ENCODE results near the gene FXYD4. TPM values are rescaled to one million over a fixed set of nuclear protein-coding genes. Genes with fewer than 3 reads are reported as not detected.

The FXYD4 gene
- total and polyA plus RNA-seq, 2 of the 8 experiments (the other 6 are each of a cell fraction or from before 2014, with no cell fraction given), result not detected

- Histone ChIP-seq H3K23me2 (ENCODE audit: low read depth, low read length) (no peaks in the 10 kb centered on the region), H3K4ac (replicated peaks; ENCODE audit: insufficient read length, low read depth, low read length) (no peak overlapping the region), H2BK20ac (ENCODE audit: low read length) (no peak overlapping the region), H4K20me1 (replicated peaks in 1 of 2; ENCODE audit: control insufficient read depth in 1 of 2, insufficient read depth in 2 of 2, low read length in 2 of 2) (no peaks in the 10 kb centered on the region), H4K8ac (ENCODE audit: extremely low read depth, insufficient read depth, low read length) (peak overlapping the region; percentile 63; the same call in 1 of the 2 replicates), H3K4me2 (ENCODE audit: insufficient read depth in 1 of 2, low read depth in 2 of 2, low read length in 2 of 2) (no peak overlapping the region), H4K91ac (replicated peaks; ENCODE audit: insufficient read length, low read length) (no peak overlapping the region), H3K9ac (replicated peaks in 1 of 4; ENCODE audit: extremely low read depth in 1 of 4, low read depth in 3 of 4, low read length in 3 of 4) (no peak overlapping the region), H4K5ac (ENCODE audit: insufficient read length, low read depth, low read length) (no peak overlapping the region), H2BK5ac (ENCODE audit: low read depth, low read length) (no peak overlapping the region; the same call in 1 of the 2 replicates), H2BK120ac (replicated peaks; ENCODE audit: low read depth, low read length) (no peak overlapping the region), H2AK5ac (ENCODE audit: low read depth, low read length) (no peak overlapping the region), H3K79me1 (ENCODE audit: low read depth, low read length) (no peaks in the 10 kb centered on the region), H2BK15ac (ENCODE audit: low read length) (0 out of 2 replicates have a peak overlapping the region, but pooled peaks have one; percentile 46), H3K9me3 (ENCODE audit: insufficient read depth in 2 of 2, low read depth in 1 of 2, low read length in 1 of 2) (no peaks in the 10 kb centered on the region), H3K4me1 (replicated peaks in 1 of 4; ENCODE audit: control insufficient read depth in 3 of 4, insufficient read depth in 4 of 4, low read length in 3 of 4) (peaks cover 0 to 12% (median 3%) of the 10 kb centered on the region in 4 experiments; a peak in 4 of 7 replicates), H3K14ac (ENCODE audit: insufficient read length) (no peak overlapping the region), H3K56ac (replicated peaks; ENCODE audit: insufficient read length, low read depth, low read length) (no peak overlapping the region), H3K27ac (ENCODE audit: low read depth, low read length) (no peak overlapping the region), H3K36me3 (ENCODE audit: control insufficient read depth in 2 of 4, insufficient read depth in 4 of 4, low read length in 3 of 4) (no peaks in the 10 kb centered on the region), H3K4me3 (ENCODE audit: extremely low read depth in 1 of 4, insufficient read depth in 2 of 4, low read depth in 3 of 4, low read length in 4 of 4) (no peak overlapping the region), H2BK12ac (ENCODE audit: low read depth, low read length) (no peak overlapping the region), H3K27me3 (replicated peaks in 1 of 4; ENCODE audit: control insufficient read depth in 3 of 4, extremely low read depth in 1 of 4, insufficient read depth in 3 of 4, low read length in 3 of 4) (no peaks in the 10 kb centered on the region), H2AFZ (ENCODE audit: low read length) (no peak overlapping the region), H3K79me2 (ENCODE audit: control insufficient read depth in 1 of 2, insufficient read depth in 2 of 2, low read length in 2 of 2) (no peaks in the 10 kb centered on the region), H3K23ac (ENCODE audit: insufficient read length) (no peak overlapping the region), H3K18ac (ENCODE audit: extremely low read depth, low read length) (no peak overlapping the region)
- WGBS, 2 experiments (ENCODE audit: extremely low coverage in 1 of 2, insufficient coverage in 1 of 2, insufficient read length in 1 of 2, insufficient replicate concordance in 2 of 2, low coverage in 1 of 2, low lambda C conversion rate in 2 of 2, missing lambda C conversion rate in 1 of 2), result 96% methylated on average over 33 of the region's 34 CpGs; no CpG with 5 or more reads in 1 of the 2 experiments
- FAIRE-seq (no peak), DNase-seq (ENCODE audit: low read depth in 1 of 2, low spot score in 2 of 2) (no peak)
- POLR2A ChIA-PET (ENCODE audit: partially characterized antibody), result interaction anchor here (1.2 to 1.5 kb wide), 2 partner anchors 13 to 33 kb away, joined by 4 read pairs; no protein-coding TSS in a partner anchor
- CTCF ChIA-PET (ENCODE audit: partially characterized antibody), result interaction anchor here (0.5 to 5.2 kb wide), 6 partner anchors 58 to 108 kb away, joined by 3 to 75 read pairs (median 3); no protein-coding TSS in a partner anchor
- TF ChIP-seq NRF1 (IDR thresholded peaks at IDR 0.05; ENCODE audit: low read depth, low read length), result no peak
- TF ChIP-seq KDM1A (IDR thresholded peaks at IDR 0.05; ENCODE audit: borderline replicate concordance, low read length), result no peak
- no peak for TF ChIP-seq CBX8 (IDR thresholded peaks at IDR 0.05; ENCODE audit: borderline replicate concordance, low read depth, low read length)
- no peak for TF ChIP-seq JUND (IDR thresholded peaks at IDR 0.05; ENCODE audit: low read length)
- no peak for TF ChIP-seq FOSL1 (IDR thresholded peaks at IDR 0.05; ENCODE audit: insufficient read depth, low read depth, low read length)
Measured at GRCh38 chr10:43350686-43351085, 20.8 kb upstream of the FXYD4 start.

All from H1 (cell line).